ENCODE data around the gene TMTC1.

The TMTC1 gene

GRCh38 chr12:29528161-29528560 is 255.6 kb downstream of the TMTC1 start:
- ATAC-seq: no peak
- TF ChIP-seq ZFP30 (CRISPR knock-in tag; IDR thresholded peaks at IDR 0.05) (no peak), PATZ1 (CRISPR knock-in tag; IDR thresholded peaks at IDR 0.05; ENCODE audit: borderline replicate concordance) (no peak), ESRRG (CRISPR knock-in tag; IDR thresholded peaks at IDR 0.05) (no peak), OSR1 (CRISPR knock-in tag; IDR thresholded peaks at IDR 0.05) (no peak), ZFP3 (CRISPR knock-in tag; IDR thresholded peaks at IDR 0.05) (no peak), GLIS3 (CRISPR knock-in tag; IDR thresholded peaks at IDR 0.05) (no peak), RARB (CRISPR knock-in tag; IDR thresholded peaks at IDR 0.05) (no peak), ZNF70 (CRISPR knock-in tag; IDR thresholded peaks at IDR 0.05) (no peak), BACH2 (CRISPR knock-in tag; IDR thresholded peaks at IDR 0.05; ENCODE audit: borderline replicate concordance) (no peak), CSDC2 (CRISPR knock-in tag; IDR thresholded peaks at IDR 0.05) (no peak), CSRNP3 (CRISPR knock-in tag; IDR thresholded peaks at IDR 0.05) (no peak), ISL1 (CRISPR knock-in tag; IDR thresholded peaks at IDR 0.05) (no peak), SNAI2 (CRISPR knock-in tag; IDR thresholded peaks at IDR 0.05) (no peak), ZNF8 (CRISPR knock-in tag; IDR thresholded peaks at IDR 0.05) (no peak), TOX (CRISPR knock-in tag; IDR thresholded peaks at IDR 0.05; ENCODE audit: borderline replicate concordance) (no peak), ZNF565 (CRISPR knock-in tag; conservative IDR thresholded peaks at IDR 0.05; ENCODE audit: low read depth) (no peak), CREB5 (CRISPR knock-in tag; IDR thresholded peaks at IDR 0.05; ENCODE audit: low read depth) (no peak), TSHZ2 (CRISPR knock-in tag; IDR thresholded peaks at IDR 0.05) (no peak), POU6F1 (CRISPR knock-in tag; IDR thresholded peaks at IDR 0.05; ENCODE audit: borderline replicate concordance, low read depth) (no peak), ZC3H10 (CRISPR knock-in tag; IDR thresholded peaks at IDR 0.05) (no peak)

GRCh38 chr12:29521951-29522350 is 261.8 kb downstream of the TMTC1 start:
- ATAC-seq: no peak
- TF ChIP-seq ZFP3 (CRISPR knock-in tag; IDR thresholded peaks at IDR 0.05): no peak
- no peak for TF ChIP-seq POU6F1 (CRISPR knock-in tag; IDR thresholded peaks at IDR 0.05; ENCODE audit: borderline replicate concordance, low read depth)
- TF ChIP-seq ARNTL (CRISPR knock-in tag; IDR thresholded peaks at IDR 0.05; ENCODE audit: borderline replicate concordance, low read depth): no peak
- TF ChIP-seq CREB5 (CRISPR knock-in tag; IDR thresholded peaks at IDR 0.05; ENCODE audit: low read depth): no peak
- TF ChIP-seq ZC3H10 (CRISPR knock-in tag; IDR thresholded peaks at IDR 0.05): no peak
- no peak for TF ChIP-seq TCF4 (CRISPR knock-in tag; IDR thresholded peaks at IDR 0.05; ENCODE audit: borderline replicate concordance)
- no peak for TF ChIP-seq ESRRG (CRISPR knock-in tag; IDR thresholded peaks at IDR 0.05)
- no peak for TF ChIP-seq ISL1 (CRISPR knock-in tag; IDR thresholded peaks at IDR 0.05)
- no peak for TF ChIP-seq OSR1 (CRISPR knock-in tag; IDR thresholded peaks at IDR 0.05)
- no peak for TF ChIP-seq ZNF565 (CRISPR knock-in tag; conservative IDR thresholded peaks at IDR 0.05; ENCODE audit: low read depth)
- TF ChIP-seq ZNF8 (CRISPR knock-in tag; IDR thresholded peaks at IDR 0.05): no peak
